Measurements from ENCODE around the gene STATH.
"Not testable (repeated sequence)": the region's sequence is repeated elsewhere in the genome, so short reads cannot be mapped to it uniquely, and the experiment has no call there.

STATH gene

GRCh38 chr4:70023218-70023617 lies 27.5 kb downstream of the STATH start:
- Mint-ChIP-seq H3K4me1 (ENCODE audit: low read depth) (no peaks in the 10 kb centered on the region), H3K27me3 (no peaks in the 10 kb centered on the region), H3K9me3 (no peaks in the 10 kb centered on the region), H3K36me3 (ENCODE audit: low read depth) (no peaks in the 10 kb centered on the region), H3K27ac (no peak overlapping the region), H3K4me3 (no peak overlapping the region)
- no peak for DNase-seq

GRCh38 chr4:70027011-70027410 lies 31.2 kb downstream of the STATH start:
- Mint-ChIP-seq H3K27me3 (no peaks in the 10 kb centered on the region), H3K4me3 (no peak overlapping the region), H3K36me3 (ENCODE audit: low read depth) (no peaks in the 10 kb centered on the region), H3K9me3 (no peaks in the 10 kb centered on the region), H3K27ac (no peak overlapping the region), H3K4me1 (ENCODE audit: low read depth) (no peaks in the 10 kb centered on the region)
- DNase-seq, result no peak

GRCh38 chr4:70028159-70028558 lies 32.4 kb downstream of the STATH start, which contains the start of gene HTN3:
HTN3 (plus strand) TSS chr4:70028459; CDS start chr4:70030741, 2,282 bp downstream.
- H3K4me3 Mint-ChIP-seq; H3K36me3 Mint-ChIP-seq (ENCODE audit: low read depth); H3K27me3 Mint-ChIP-seq; H3K27ac Mint-ChIP-seq; H3K4me1 Mint-ChIP-seq (ENCODE audit: low read depth); DNase-seq; H3K9me3 Mint-ChIP-seq: not testable (repeated sequence)

GRCh38 chr4:70037559-70037958 lies 41.8 kb downstream of the STATH start:
- not testable (repeated sequence) for DNase-seq; H3K27me3 Mint-ChIP-seq; H3K27ac Mint-ChIP-seq; H3K4me1 Mint-ChIP-seq (ENCODE audit: low read depth); H3K36me3 Mint-ChIP-seq (ENCODE audit: low read depth); H3K4me3 Mint-ChIP-seq
- H3K9me3 Mint-ChIP-seq, result peaks cover 15% of the 10 kb centered on the region

- DNase-seq; H3K4me3 Mint-ChIP-seq; H3K27ac Mint-ChIP-seq; H3K4me1 Mint-ChIP-seq (ENCODE audit: low read depth); H3K27me3 Mint-ChIP-seq; H3K36me3 Mint-ChIP-seq (ENCODE audit: low read depth): not testable (repeated sequence)
- H3K9me3 Mint-ChIP-seq, result peaks cover 15% of the 10 kb centered on the region
These were observed 44.2 kb downstream of the STATH start for GRCh38 chr4:70039928-70040327.

- no peak for DNase-seq
- Mint-ChIP-seq H3K9me3 (peaks cover 15% of the 10 kb centered on the region), H3K4me3 (no peak overlapping the region), H3K27ac (no peak overlapping the region), H3K36me3 (ENCODE audit: low read depth) (no peaks in the 10 kb centered on the region), H3K27me3 (no peaks in the 10 kb centered on the region), H3K4me1 (ENCODE audit: low read depth) (no peaks in the 10 kb centered on the region)
These were observed 46.0 kb downstream of the STATH start for GRCh38 chr4:70041652-70042286.

- H3K27ac Mint-ChIP-seq; DNase-seq; H3K9me3 Mint-ChIP-seq; H3K4me1 Mint-ChIP-seq (ENCODE audit: low read depth); H3K27me3 Mint-ChIP-seq; H3K36me3 Mint-ChIP-seq (ENCODE audit: low read depth); H3K4me3 Mint-ChIP-seq: not testable (repeated sequence)
These were observed 54.4 kb downstream of the STATH start, which contains the start of gene HTN1 for GRCh38 chr4:70050138-70050537. HTN1 (plus strand) TSS chr4:70050438; CDS start chr4:70053077, 2,639 bp downstream.

Measured in activated T-cell treated with anti-CD3 and anti-CD28 coated beads, Interleukin-2, amount 50 U/mL, for 24 hours (primary cell).